ENCODE data around the gene LRP2. TPM values are rescaled to one million over a fixed set of nuclear protein-coding genes. Genes with fewer than 3 reads are reported as not detected.

The LRP2 gene
- total and polyA plus RNA-seq, 2 of the 8 experiments (the other 6 are each of a cell fraction or from before 2014, with no cell fraction given): 2.0 to 2.9 TPM

DNA sequence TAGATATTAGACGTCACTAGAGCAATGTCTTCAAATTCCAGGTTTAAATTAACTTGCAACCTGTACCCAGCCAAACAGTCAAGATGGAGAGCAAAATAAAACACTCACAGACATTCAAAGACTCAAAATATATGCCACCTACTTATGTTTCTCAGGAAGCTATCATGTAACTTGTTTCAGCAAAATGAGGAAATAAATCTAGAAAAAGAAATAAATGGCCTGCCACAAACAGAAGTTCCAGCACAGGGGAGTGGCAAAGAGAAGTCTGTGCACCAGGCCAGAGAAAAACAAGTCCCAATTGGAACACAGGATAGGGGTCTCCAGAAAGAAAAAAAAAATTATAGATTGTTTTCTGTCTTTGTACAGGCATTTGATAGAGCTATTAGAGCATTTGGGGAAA is 96.7 kb downstream of the LRP2 start:
- H2BK5ac ChIP-seq (ENCODE audit: low read depth, low read length): no peak overlapping the region
- no peak overlapping the region for H2BK120ac ChIP-seq (replicated peaks; ENCODE audit: low read depth, low read length)
- H4K91ac ChIP-seq (replicated peaks; ENCODE audit: insufficient read length, low read length): no peak overlapping the region
- no peak overlapping the region for H2BK12ac ChIP-seq (ENCODE audit: low read depth, low read length)
- ChIA-PET POLR2A (ENCODE audit: partially characterized antibody) (no interaction called here), CTCF (ENCODE audit: partially characterized antibody) (interaction anchor here (0.6 kb wide), 1 partner anchor 14 kb away, joined by 3 read pairs; no protein-coding TSS in a partner anchor)
- H3K27ac ChIP-seq (ENCODE audit: low read depth, low read length): no peak overlapping the region
- H3K9me3 ChIP-seq (ENCODE audit: insufficient read depth in 2 of 2, low read depth in 1 of 2, low read length in 1 of 2): no peaks in the 10 kb centered on the region
- no peak overlapping the region for H3K23ac ChIP-seq (ENCODE audit: insufficient read length)
- H3K4me2 ChIP-seq (ENCODE audit: insufficient read depth in 1 of 2, low read depth in 2 of 2, low read length in 2 of 2): no peak overlapping the region
- H4K8ac ChIP-seq (ENCODE audit: extremely low read depth, insufficient read depth, low read length): no peak overlapping the region
- no peak overlapping the region for H3K14ac ChIP-seq (ENCODE audit: insufficient read length)
- WGBS, 2 experiments (ENCODE audit: extremely low coverage in 1 of 2, insufficient coverage in 1 of 2, insufficient read length in 1 of 2, insufficient replicate concordance in 2 of 2, low coverage in 1 of 2, low lambda C conversion rate in 2 of 2, missing lambda C conversion rate in 1 of 2): 88% methylated on average over 1 of the region's 1 CpG; no CpG with 5 or more reads in 1 of the 2 experiments
- H3K4me3 ChIP-seq (ENCODE audit: extremely low read depth in 1 of 4, insufficient read depth in 2 of 4, low read depth in 3 of 4, low read length in 4 of 4): no peak overlapping the region
- H3K79me1 ChIP-seq (ENCODE audit: low read depth, low read length): no peaks in the 10 kb centered on the region
- no peak overlapping the region for H2AK5ac ChIP-seq (ENCODE audit: low read depth, low read length)
- H3K36me3 ChIP-seq (ENCODE audit: control insufficient read depth in 2 of 4, insufficient read depth in 4 of 4, low read length in 3 of 4): no peaks in the 10 kb centered on the region
- H3K27me3 ChIP-seq (replicated peaks in 1 of 4; ENCODE audit: control insufficient read depth in 3 of 4, extremely low read depth in 1 of 4, insufficient read depth in 3 of 4, low read length in 3 of 4): no peaks in the 10 kb centered on the region
- DNase-seq (ENCODE audit: low read depth in 1 of 2, low spot score in 2 of 2): no peak
- H3K18ac ChIP-seq (ENCODE audit: extremely low read depth, low read length): no peak overlapping the region
- no peak overlapping the region for H3K9ac ChIP-seq (replicated peaks in 1 of 4; ENCODE audit: extremely low read depth in 1 of 4, low read depth in 3 of 4, low read length in 3 of 4)
- H3K4me1 ChIP-seq (replicated peaks in 1 of 4; ENCODE audit: control insufficient read depth in 3 of 4, insufficient read depth in 4 of 4, low read length in 3 of 4): no peaks in the 10 kb centered on the region
- H2AFZ ChIP-seq (ENCODE audit: low read length): no peak overlapping the region
- no peak for FAIRE-seq
- no peaks in the 10 kb centered on the region for H3K79me2 ChIP-seq (ENCODE audit: control insufficient read depth in 1 of 2, insufficient read depth in 2 of 2, low read length in 2 of 2)
- H3K23me2 ChIP-seq (ENCODE audit: low read depth, low read length): no peaks in the 10 kb centered on the region
- no peak overlapping the region for H4K5ac ChIP-seq (ENCODE audit: insufficient read length, low read depth, low read length)
- no peaks in the 10 kb centered on the region for H4K20me1 ChIP-seq (replicated peaks in 1 of 2; ENCODE audit: control insufficient read depth in 1 of 2, insufficient read depth in 2 of 2, low read length in 2 of 2)
- no peak overlapping the region for H2BK15ac ChIP-seq (ENCODE audit: low read length)
- H3K56ac ChIP-seq (replicated peaks; ENCODE audit: insufficient read length, low read depth, low read length): no peak overlapping the region
- no peak overlapping the region for H2BK20ac ChIP-seq (ENCODE audit: low read length)
- no peak overlapping the region for H3K4ac ChIP-seq (replicated peaks; ENCODE audit: insufficient read length, low read depth, low read length)
- TF ChIP-seq RXRA (IDR thresholded peaks at IDR 0.05; ENCODE audit: insufficient read depth, low read depth, low read length) (no peak), ZNF274 (IDR thresholded peaks at IDR 0.05; ENCODE audit: borderline replicate concordance, extremely low read depth, low read length) (no peak), NANOG (IDR thresholded peaks at IDR 0.05; ENCODE audit: insufficient read depth, low read depth, low read length, poor library complexity, severe bottlenecking) (no peak), CREB1 (IDR thresholded peaks at IDR 0.05) (no peak), RFX5 (IDR thresholded peaks at IDR 0.05; ENCODE audit: borderline replicate concordance, low read depth, low read length) (no peak), SAP30 (IDR thresholded peaks at IDR 0.05; ENCODE audit: insufficient read depth, insufficient replicate concordance, low read length) (no peak)

All from H1 (cell line).